ENCODE measurements around the gene BORCS6.

The BORCS6 gene

DNA sequence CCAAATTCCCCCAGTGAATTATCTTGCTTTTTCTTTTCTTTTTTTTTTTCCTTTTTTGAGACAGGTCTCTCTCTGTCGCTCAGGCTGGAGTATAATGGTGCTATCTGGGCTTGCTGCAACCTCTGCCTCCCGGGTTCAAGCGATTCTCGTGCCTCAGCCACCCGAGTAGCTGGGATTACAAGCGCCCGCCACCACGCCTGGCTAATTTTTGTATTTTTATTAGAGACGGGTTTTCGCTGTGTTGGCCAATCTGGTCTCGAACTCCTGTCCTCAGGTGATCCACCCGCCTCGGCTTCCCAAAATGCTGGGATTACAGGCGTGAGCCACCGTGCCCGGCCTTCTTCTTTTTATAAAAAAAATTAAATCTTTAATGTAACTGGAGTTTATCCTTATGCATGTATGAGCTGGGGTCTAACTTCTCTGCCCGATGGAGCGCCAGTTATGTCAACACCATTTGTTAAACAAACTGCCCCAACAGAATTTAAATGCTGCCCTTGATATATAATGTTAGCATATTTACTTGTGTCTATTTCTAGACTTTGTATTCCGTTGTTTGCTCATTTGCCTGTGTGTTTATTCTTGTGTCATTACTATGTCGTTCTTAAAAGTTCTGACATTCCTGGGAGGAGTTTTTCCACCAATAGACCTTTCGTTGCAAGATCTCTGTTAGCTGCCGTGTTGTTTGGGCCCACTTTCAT is 20.9 kb upstream of the BORCS6 start:
- no peak for DNase-seq

- peak; percentile 91 for DNase-seq
Measured at GRCh38 chr17:8209907-8210760, 20.2 kb upstream of the BORCS6 start, which contains the start of gene AURKB. Gene AURKB (minus strand): TSS chr17:8210575. CDS start chr17:8210224, 351 bp downstream.

- no peak for DNase-seq
Measured at GRCh38 chr17:8206536-8206935, 16.6 kb upstream of the BORCS6 start.

DNA sequence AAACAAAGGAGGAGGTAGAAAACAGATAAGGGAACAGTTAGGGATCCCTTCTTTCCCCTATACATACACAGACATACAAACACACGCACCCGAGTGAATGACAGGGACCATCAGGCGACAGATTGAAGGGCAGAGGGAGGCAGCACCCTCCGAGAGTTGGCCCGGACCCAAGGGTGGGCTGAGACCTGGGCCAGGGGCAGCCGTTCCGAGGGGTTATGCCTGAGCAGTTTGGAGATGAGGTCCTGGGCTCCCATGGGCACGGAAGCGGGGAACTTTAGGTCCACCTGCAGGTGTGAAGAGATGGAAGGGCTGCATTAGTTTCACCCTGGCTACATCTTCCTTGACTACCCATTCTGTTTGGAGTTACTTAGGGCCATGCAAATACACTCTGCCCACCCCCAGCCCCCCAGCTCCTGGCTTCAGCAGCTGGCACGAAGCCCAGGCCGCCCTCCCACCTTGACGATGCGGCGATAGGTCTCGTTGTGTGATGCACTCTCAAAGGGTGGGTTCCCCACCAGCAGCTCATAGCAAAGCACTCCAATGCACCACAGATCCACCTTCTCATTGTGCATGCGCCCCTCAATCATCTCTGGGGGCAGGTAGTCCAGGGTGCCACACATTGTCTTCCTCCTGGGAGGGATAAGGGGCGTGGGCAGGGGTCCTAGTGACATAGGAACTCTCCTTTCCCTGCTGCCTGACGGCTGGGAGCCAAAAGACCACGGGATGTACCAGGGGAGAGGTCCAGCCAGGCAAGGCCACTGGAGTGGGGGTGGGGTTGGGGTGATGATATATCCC is 15.0 kb upstream of the BORCS6 start:
- no peak for DNase-seq

DNA sequence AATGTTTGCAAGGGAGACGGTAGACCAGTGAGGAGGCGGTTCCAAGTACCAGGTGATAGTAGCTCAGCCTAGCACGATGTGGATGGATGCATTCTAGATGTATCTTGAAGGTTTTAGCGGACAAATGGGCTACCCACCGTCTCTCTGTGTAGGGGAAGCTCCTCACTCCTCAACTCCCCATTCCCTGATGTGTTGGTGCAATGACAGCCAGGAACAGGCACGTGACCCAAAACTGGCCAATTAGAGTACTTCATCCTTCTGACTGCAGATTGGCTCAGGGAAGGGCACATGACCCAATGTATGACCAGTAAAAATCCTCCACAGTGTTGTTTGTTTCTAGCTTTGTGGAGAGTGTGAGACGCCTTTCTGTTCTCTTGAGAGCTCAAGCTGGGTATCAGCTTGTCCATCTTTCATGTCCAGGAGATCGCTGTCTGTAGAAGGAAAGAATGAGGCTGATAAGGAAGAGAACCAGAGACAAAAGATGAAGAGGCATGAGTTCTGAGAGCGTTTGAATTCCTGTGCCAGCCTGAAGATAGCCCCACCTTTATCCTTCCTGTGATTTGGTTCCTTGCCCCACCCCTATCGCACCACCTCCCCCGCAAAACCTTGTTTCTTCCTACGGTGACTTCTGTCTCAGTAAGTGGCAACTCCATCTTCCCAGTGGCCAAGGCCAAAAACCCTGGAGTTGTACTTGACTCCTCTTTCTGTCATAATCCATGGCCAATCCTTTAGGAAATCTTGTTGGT is 2.3 kb upstream of the BORCS6 start:
- DNase-seq, result peak; percentile 97

- DNase-seq, result no peak
Measured at GRCh38 chr17:8190506-8190905, 526 bp upstream of the BORCS6 start.

DNA sequence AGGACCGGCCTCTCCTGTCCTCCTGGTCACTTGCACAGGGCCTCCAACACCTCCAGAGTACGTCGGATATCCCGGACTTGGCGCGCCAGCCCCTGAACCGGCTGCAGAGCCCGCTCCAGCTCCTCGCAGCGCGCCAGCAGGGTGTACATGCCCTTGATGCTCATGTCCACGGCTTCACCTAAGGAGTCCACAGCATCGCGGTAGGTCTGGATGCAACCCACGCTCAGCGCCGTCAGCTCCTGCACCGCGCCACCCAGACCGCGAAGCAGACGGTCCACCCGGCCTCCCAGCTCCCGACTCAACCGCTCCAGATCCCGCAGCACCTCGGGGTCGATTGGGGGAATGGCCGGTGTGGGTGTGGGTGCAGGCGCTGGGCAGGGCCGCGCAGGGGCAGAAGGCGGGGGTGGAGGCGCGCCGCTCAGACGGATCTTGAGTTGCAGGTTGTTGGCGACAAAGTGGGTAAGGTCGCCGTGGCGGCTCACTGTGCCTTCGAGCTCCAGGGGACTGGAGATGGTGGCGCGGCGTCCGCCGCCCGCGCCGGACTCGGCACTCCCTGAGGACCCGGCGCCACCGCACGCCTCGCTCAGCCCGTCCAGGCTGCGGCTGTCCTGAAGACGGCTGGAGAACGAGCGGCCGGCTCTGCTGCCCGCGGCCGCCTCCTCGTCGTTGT is 804 bp downstream of the BORCS6 start:
- no peak for DNase-seq

GRCh38 chr17:8188263-8188839 is 1.6 kb downstream of the BORCS6 start:
- DNase-seq, result no peak

DNA sequence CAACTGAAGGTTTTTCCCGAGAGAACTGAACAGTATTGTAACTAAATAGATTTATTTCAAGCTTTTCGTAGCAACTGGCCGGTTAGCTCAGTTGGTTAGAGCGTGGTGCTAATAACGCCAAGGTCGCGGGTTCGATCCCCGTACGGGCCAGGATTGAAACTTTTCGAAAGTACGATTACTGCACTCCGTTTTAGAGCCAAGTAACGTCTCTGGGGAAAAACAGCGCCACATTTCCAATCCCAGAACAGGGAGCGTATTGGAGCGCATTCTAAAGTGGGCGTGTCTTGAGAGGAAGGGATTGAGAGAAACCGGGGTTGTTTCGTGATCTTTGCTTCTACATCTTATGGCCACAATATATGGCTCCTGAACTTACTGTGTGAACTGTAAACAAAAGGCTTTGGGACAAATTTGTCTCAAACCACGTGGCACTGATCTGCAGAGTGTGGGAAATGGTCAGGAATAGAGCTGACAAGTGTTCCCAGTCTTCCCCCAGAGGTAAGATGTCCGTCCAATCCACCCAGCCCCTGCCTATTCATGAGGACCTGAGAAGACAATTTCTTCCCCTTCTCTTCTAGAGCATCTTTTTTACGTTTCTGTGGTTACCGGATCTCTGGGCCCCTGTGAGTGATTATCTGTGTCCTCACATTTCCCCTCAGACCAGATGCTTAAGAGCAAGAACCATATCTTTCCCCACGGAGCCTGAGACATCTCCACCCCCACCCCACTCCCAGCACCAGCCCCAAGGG is 2.3 kb downstream of the BORCS6 start:
- DNase-seq, result peak; percentile 99

DNA sequence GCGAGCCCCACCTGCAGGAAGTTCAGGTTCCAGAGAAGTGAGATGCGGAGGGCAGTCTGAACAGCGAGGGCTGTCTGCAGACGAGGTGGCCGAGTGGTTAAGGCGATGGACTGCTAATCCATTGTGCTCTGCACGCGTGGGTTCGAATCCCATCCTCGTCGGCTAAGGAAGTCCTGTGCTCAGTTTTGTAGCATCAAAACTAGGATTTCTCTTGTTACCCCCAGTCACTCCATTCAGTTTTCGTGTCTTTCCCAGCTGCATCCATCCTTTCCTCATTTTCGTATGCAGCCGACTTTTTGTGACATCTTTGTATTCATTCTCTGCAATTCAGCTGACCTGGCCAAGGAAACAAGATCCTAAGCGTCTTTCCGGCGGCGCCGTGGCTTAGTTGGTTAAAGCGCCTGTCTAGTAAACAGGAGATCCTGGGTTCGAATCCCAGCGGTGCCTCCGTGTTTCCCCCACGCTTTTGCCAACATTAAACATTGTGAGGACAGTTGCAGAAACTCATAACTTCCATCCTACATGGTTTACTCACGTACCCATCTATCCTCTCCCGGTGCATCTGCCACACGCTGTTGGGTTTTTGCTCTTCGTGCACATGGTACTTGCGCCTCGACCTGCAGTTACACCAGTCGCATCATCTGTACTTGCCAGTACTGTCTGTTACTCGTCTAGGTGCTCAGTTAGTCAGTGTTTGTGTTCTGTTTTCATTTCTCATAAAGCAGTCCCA is 3.0 kb downstream of the BORCS6 start:
- peak; percentile 99 for DNase-seq

- DNase-seq, result no peak
Measured at GRCh38 chr17:8186446-8186786, 3.6 kb downstream of the BORCS6 start.

GRCh38 chr17:8185582-8186445 is 4.2 kb downstream of the BORCS6 start:
- peak; percentile 70 for DNase-seq

DNA sequence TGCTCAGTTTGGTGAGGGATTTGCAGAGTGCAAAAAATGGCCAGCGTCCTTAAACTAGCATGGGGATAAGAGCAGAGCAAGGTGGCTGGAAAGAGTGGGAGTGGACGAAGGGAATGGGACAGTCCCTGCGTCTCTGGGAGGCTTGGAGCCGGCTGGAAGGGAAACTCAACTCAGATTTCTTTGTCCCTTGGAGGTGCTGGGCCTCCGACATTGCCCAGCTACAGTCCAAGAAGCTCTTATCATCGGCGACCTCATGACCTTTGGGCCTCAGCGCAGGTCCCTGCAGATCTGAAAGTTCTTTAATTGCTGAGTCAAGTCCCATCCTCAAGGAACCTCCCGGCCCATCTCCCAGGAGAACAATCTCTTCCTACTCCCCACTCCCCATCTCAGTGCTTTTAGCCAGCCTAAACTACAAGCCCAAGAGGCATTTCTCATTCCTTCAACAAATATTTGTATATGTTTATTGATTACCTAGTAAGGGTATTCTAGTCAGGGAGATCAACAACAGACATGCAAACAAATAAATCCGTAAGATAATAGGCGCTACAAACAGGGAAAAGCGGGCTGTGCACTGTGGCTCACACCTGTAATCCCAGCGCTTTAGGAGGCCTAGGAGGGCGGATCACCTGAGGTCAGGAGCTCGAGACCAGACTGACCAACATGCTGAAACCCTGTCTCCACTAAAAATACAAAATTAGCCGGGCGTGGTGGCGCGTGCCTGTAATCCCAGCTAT is 12.8 kb downstream of the BORCS6 start:
- DNase-seq, result no peak

GRCh38 chr17:8176197-8176940 is 13.6 kb downstream of the BORCS6 start, which contains the start of gene TMEM107:
Gene TMEM107 (minus strand): TSS chr17:8176380. CDS start chr17:8176286, 94 bp downstream.
- DNase-seq, result peak; percentile 67

DNA sequence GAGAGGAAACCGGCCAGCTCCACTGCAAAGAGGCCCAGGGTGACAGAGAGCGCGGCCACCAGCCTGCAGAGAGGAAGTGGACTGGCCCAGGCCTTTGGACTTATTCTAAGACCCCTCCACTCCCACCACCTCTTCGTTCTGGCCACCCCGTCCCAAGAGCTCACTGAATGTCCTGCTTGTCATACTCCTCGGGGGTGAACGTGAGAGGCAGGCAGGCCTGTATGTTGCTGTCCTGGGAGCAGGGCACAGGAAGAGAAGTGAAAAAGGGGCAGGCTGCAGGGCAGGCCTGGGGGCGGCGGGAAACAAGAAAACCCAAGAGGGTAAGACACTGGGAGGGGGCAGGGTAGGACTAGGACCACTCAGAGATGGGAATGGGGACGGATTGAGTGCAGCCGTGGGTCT is 14.2 kb downstream of the BORCS6 start:
- DNase-seq, result no peak

DNA sequence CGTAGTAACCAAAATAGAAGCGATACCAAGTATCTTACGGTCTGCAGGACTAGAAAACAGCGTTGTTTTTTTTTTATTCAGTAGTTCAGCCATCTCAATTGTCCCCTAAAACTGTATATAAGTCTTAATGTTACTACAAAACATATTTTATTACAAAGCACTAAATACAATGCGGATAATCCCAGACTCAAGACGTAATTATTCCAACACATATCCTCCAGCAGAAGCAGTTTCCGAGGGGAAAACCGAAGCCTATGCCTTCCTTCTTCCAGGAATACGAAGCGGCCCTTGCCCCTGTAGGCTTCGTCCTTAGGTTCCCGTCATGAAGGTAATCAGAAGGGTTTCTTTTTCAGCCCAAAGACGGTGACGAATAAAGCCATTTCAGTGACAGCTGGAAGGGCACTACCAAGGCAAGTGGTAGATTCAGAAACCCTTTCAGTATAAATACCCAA is 16.1 kb downstream of the BORCS6 start:
- DNase-seq, result no peak

DNA sequence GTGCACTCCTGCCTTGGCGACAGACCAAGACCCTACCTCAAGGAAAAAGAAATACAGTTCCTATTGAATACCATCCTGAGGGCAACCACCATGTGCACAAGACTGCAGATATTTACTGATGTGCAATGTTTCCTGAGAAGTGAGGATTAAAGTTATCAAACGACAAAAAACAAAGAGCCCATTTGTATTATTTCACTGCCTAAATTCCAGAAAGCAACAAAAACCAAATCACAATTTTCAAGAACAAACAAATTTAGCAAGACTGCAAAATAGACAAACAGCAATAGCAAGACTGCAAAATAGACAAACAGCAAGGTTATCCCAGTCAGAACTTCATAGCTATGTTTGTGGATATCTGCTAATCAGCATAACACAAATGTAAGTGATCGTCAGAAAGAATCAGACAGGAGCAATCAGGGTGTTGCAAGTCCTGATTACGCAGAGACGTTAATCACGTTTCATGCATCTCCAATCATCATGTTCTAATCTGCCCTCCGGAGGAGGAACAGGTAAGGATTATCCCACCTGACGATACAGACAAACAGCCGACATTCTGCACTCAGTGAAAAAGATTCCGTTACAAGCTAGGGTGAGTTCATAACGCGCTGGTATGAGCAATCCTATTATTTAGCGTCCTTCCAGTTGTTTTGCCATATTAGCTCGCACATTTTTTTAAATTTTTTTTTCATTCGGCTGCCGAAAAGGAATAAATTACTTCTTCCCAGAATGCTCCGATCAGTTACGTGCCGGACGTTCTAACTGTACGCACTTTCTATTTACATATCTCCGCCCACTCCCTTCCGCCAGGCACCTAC is 16.7 kb downstream of the BORCS6 start:
- DNase-seq, result peak; percentile 99

All from NCI-H1694 treated with DMSO at 0.1 percent for 48 hours (cell line).